ENCODE results near the gene RPL7A. TPM values are rescaled to one million over a fixed set of nuclear protein-coding genes. Genes with fewer than 3 reads are reported as not detected.
"Not testable (repeated sequence)": the region's sequence is repeated elsewhere in the genome, so short reads cannot be mapped to it uniquely, and the experiment has no call there.

RPL7A gene
- total RNA-seq, 1 experiment from 2014 or later: 2,747 TPM

DNA sequence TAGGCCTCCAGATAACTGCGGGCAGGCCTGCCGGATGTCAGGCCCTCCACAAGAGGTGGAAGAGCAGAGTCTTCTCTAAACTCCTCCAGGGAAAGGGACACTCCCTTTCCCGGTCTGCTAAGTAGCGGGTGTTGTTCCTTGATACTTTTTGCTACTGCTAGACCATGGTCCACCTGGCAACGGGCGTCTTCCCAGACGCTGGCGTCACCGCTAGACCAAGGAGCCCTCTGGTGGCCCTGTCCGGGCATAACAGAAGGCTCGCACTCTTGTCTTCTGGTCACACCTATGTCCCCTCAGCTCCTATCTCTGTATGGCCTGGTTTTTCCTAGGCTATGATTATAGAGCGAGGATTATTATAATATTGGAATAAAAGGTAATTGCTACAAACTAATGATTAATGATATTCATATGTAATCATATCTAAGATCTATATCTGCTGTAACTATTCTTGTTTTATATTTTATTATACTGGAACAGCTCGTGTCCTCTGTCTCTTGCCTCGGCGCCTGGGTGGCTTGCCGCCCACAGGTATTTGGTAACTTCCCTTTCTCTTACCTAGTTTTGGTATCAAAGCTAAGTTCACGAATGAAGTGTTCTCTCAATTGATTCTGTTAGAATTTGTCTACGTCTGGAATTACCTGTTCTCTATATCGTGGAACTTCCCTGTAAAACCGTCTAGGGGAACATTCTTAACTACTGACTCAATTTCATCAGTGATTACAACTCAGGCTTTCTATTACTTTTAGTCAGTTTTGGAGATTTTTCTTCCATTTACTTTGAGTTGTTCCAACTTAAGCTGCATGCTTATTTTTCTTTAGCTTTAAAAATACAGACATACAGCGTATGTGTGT is 18.5 kb upstream of the RPL7A start:
- Mint-ChIP-seq H3K9me3 (peaks cover 29% of the 10 kb centered on the region), H3K27ac (peak overlapping the region; percentile 90), H3K36me3 (peaks cover 38% of the 10 kb centered on the region)
- ATAC-seq; H3K4me1 Mint-ChIP-seq; H3K4me3 Mint-ChIP-seq; H3K27me3 Mint-ChIP-seq (ENCODE audit: low read depth): not testable (repeated sequence)
- POLR2A ChIA-PET: interaction anchor here (1.8 kb wide), 1 partner anchor 91 kb away, joined by 7 read pairs; no protein-coding TSS in a partner anchor
- CTCF ChIA-PET: interaction anchor here (0.5 to 4.0 kb wide), 10 partner anchors 9 to 430 kb away, joined by 3 to 97 read pairs (median 5); no protein-coding TSS in a partner anchor
- TF ChIP-seq, protein P1, sequence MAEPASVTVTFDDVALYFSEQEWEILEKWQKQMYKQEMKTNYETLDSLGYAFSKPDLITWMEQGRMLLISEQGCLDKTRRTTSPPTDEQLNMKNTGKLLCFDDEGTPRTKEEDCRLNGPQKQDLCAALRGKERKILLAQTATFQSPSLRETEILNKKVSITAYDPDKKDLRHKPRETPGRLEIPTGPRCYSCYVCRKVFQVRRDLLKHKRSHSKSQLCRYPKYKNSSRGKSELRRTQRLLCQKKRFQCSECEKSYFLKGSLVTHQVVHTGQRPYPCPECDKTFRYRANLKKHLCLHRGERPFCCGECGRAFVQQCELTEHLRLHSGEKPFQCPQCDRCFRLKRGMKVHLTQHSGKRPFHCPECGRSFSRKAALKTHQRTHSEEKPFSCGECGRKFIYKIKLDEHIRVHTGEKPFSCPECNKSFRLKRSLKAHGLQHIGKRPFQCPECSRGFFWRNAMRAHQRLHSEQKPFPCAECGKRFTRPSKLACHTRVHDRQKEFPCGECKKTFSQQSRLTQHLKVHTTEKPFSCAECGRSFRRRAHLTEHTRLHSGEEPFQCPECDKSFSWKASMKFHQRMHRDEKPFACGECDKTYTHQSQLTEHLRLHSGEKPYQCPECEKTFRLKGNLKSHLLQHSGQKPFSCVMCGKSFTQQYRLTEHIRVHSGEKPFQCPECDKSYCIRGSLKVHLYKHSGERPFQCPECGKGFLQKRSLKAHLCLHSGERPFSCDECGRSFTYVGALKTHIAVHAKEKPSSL (CRISPR knock-in tag; conservative IDR thresholded peaks at IDR 0.05): 0 out of 2 replicates have a peak, but pooled peaks have one; percentile 26
- TF ChIP-seq ZNF416 (CRISPR knock-in tag; IDR thresholded peaks at IDR 0.05) (0 out of 2 replicates have a peak, but pooled peaks have one; percentile 62), NFATC4 (CRISPR knock-in tag; IDR thresholded peaks at IDR 0.05) (0 out of 2 replicates have a peak, but pooled peaks have one; percentile 18), EMX1 (CRISPR knock-in tag; IDR thresholded peaks at IDR 0.05) (0 out of 2 replicates have a peak, but pooled peaks have one; percentile 71), ZNF671 (CRISPR knock-in tag; IDR thresholded peaks at IDR 0.05) (0 out of 2 replicates have a peak, but pooled peaks have one; percentile 59)
- TF ChIP-seq, protein P2, sequence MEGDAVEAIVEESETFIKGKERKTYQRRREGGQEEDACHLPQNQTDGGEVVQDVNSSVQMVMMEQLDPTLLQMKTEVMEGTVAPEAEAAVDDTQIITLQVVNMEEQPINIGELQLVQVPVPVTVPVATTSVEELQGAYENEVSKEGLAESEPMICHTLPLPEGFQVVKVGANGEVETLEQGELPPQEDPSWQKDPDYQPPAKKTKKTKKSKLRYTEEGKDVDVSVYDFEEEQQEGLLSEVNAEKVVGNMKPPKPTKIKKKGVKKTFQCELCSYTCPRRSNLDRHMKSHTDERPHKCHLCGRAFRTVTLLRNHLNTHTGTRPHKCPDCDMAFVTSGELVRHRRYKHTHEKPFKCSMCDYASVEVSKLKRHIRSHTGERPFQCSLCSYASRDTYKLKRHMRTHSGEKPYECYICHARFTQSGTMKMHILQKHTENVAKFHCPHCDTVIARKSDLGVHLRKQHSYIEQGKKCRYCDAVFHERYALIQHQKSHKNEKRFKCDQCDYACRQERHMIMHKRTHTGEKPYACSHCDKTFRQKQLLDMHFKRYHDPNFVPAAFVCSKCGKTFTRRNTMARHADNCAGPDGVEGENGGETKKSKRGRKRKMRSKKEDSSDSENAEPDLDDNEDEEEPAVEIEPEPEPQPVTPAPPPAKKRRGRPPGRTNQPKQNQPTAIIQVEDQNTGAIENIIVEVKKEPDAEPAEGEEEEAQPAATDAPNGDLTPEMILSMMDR (IDR thresholded peaks at IDR 0.05): peak; percentile 65
- TF ChIP-seq, protein P3, sequence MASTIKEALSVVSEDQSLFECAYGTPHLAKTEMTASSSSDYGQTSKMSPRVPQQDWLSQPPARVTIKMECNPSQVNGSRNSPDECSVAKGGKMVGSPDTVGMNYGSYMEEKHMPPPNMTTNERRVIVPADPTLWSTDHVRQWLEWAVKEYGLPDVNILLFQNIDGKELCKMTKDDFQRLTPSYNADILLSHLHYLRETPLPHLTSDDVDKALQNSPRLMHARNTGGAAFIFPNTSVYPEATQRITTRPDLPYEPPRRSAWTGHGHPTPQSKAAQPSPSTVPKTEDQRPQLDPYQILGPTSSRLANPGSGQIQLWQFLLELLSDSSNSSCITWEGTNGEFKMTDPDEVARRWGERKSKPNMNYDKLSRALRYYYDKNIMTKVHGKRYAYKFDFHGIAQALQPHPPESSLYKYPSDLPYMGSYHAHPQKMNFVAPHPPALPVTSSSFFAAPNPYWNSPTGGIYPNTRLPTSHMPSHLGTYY (CRISPR knock-in tag; IDR thresholded peaks at IDR 0.05): 0 out of 2 replicates have a peak, but pooled peaks have one; percentile 7
- DNase-seq (ENCODE audit: low spot score): peak; percentile 41

DNA sequence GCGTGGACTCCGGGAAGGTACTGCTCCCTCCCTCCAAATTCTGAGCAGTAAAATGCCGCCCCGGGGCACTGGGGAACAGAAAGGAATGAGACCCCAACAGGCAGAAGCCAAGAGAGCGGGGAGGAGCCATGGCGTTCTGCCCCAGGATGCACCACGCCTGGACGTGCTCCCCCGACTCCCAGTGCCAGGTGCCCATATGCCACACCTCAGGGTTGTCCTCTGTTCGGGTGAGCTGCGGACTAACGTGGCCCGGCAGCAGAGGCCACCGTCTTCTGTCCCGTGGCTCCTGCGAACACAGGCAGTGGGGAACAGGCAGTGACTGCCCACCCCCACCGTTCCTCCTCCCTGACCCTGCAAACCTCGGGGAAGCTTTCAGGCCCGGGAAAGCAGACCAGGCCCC is 16.8 kb upstream of the RPL7A start:
- H3K27ac Mint-ChIP-seq: no peak overlapping the region

More for the DNA sequence above, 16.8 kb upstream of the RPL7A start:
- ChIA-PET CTCF (interaction anchor here (0.6 to 4.0 kb wide), 4 partner anchors 93 to 183 kb away, joined by 3 to 97 read pairs (median 4); no protein-coding TSS in a partner anchor), POLR2A (interaction anchor here (0.5 to 1.7 kb wide), 2 partner anchors 93 to 152 kb away, joined by 3 to 4 read pairs; no protein-coding TSS in a partner anchor)
- no peak for TF ChIP-seq EMX1 (CRISPR knock-in tag; IDR thresholded peaks at IDR 0.05)
- no peak for TF ChIP-seq NFYB (CRISPR knock-in tag; conservative IDR thresholded peaks at IDR 0.05; ENCODE audit: low read depth)
- TF ChIP-seq, protein P2 (IDR thresholded peaks at IDR 0.05): no peak
- no peak for TF ChIP-seq PRRX2 (CRISPR knock-in tag; IDR thresholded peaks at IDR 0.05)
- no peak for TF ChIP-seq ZNF423 (CRISPR knock-in tag; IDR thresholded peaks at IDR 0.05)
- TF ChIP-seq, protein P4, sequence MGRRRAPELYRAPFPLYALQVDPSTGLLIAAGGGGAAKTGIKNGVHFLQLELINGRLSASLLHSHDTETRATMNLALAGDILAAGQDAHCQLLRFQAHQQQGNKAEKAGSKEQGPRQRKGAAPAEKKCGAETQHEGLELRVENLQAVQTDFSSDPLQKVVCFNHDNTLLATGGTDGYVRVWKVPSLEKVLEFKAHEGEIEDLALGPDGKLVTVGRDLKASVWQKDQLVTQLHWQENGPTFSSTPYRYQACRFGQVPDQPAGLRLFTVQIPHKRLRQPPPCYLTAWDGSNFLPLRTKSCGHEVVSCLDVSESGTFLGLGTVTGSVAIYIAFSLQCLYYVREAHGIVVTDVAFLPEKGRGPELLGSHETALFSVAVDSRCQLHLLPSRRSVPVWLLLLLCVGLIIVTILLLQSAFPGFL (CRISPR knock-in tag; IDR thresholded peaks at IDR 0.05; ENCODE audit: borderline replicate concordance): no peak
- TF ChIP-seq ZBTB21 (CRISPR knock-in tag; IDR thresholded peaks at IDR 0.05; ENCODE audit: borderline replicate concordance): no peak
- TF ChIP-seq GABPB1 (CRISPR knock-in tag; IDR thresholded peaks at IDR 0.05): no peak
- TF ChIP-seq NFE2L1 (CRISPR knock-in tag; IDR thresholded peaks at IDR 0.05): no peak
- TF ChIP-seq, protein P5, sequence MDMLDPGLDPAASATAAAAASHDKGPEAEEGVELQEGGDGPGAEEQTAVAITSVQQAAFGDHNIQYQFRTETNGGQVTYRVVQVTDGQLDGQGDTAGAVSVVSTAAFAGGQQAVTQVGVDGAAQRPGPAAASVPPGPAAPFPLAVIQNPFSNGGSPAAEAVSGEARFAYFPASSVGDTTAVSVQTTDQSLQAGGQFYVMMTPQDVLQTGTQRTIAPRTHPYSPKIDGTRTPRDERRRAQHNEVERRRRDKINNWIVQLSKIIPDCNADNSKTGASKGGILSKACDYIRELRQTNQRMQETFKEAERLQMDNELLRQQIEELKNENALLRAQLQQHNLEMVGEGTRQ (CRISPR knock-in tag; IDR thresholded peaks at IDR 0.05): no peak
- TF ChIP-seq, protein P6, sequence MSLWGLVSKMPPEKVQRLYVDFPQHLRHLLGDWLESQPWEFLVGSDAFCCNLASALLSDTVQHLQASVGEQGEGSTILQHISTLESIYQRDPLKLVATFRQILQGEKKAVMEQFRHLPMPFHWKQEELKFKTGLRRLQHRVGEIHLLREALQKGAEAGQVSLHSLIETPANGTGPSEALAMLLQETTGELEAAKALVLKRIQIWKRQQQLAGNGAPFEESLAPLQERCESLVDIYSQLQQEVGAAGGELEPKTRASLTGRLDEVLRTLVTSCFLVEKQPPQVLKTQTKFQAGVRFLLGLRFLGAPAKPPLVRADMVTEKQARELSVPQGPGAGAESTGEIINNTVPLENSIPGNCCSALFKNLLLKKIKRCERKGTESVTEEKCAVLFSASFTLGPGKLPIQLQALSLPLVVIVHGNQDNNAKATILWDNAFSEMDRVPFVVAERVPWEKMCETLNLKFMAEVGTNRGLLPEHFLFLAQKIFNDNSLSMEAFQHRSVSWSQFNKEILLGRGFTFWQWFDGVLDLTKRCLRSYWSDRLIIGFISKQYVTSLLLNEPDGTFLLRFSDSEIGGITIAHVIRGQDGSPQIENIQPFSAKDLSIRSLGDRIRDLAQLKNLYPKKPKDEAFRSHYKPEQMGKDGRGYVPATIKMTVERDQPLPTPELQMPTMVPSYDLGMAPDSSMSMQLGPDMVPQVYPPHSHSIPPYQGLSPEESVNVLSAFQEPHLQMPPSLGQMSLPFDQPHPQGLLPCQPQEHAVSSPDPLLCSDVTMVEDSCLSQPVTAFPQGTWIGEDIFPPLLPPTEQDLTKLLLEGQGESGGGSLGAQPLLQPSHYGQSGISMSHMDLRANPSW (CRISPR knock-in tag; conservative IDR thresholded peaks at IDR 0.05; ENCODE audit: low read depth): no peak
- H3K36me3 Mint-ChIP-seq: peaks cover 41% of the 10 kb centered on the region
- no peak for ATAC-seq
- peaks cover 3% of the 10 kb centered on the region; the same call in 1 of the 2 replicates for H3K27me3 Mint-ChIP-seq (ENCODE audit: low read depth)
- H3K9me3 Mint-ChIP-seq: peaks cover 14% of the 10 kb centered on the region
- peaks cover 17% of the 10 kb centered on the region for H3K4me1 Mint-ChIP-seq
- no peak for DNase-seq (ENCODE audit: low spot score)
- no peak overlapping the region for H3K4me3 Mint-ChIP-seq

Measured in WTC11 (cell line).